Gastrocnemius medialis (tissue), 4 donors: Measurements from ENCODE around the gene PRKCH.

ENCODE experiments used
- CTCF ChIP-seq, 5 experiments: fragments of 450-650 bp in 3 of 5; fragments of 200-600 bp in 2 of 5; sonication (generic) in 2 of 5; IDR thresholded peaks in 4 of 5; conservative IDR thresholded peaks in 1 of 5; 1 replicate in 4 of 5; 2 replicates in 1 of 5; pipeline ENCODE4 v1.5.1; 2016 to 2019; ENCODE audit warnings: antibody characterized with exemption in 5 of 5, mild to moderate bottlenecking in 3 of 5, moderate library complexity in 3 of 5
- POLR2A ChIP-seq, 2 donors: fragments of 450-650 bp; IDR thresholded peaks; one replicate each; pipeline ENCODE4 v1.6.1; 2017; ENCODE audit warnings: antibody characterized with exemption in 2 of 2, mild to moderate bottlenecking in 2 of 2, moderate library complexity in 2 of 2

GRCh38 chr14:61433169-61433568, 111.8 kb downstream of the PRKCH start:
- TF ChIP-seq CTCF (IDR thresholded peaks at IDR 0.05 in 4 of 5, conservative IDR thresholded peaks at IDR 0.05 in 1 of 5), result no peak
- no peak for TF ChIP-seq POLR2A (IDR thresholded peaks at IDR 0.05)
